Measurements from ENCODE around the gene SRGN. TPM values are rescaled to one million over a fixed set of nuclear protein-coding genes. Genes with fewer than 3 reads are reported as not detected.

Gene SRGN
- total RNA-seq, 1 experiment from 2014 or later, result 8.5 TPM

GRCh38 chr10:69047111-69047832 is 40.6 kb upstream of the SRGN start:
- Histone ChIP-seq H3K27ac (ENCODE audit: low read length) (no peak overlapping the region), H3K9me3 (ENCODE audit: control insufficient read depth, insufficient read depth, low read depth, low read length) (no peaks in the 10 kb centered on the region), H3K4me1 (ENCODE audit: control insufficient read depth, insufficient read depth, low read length) (no peaks in the 10 kb centered on the region), H3K4me3 (ENCODE audit: low read depth in 2 of 2, low read length in 2 of 2) (no peak overlapping the region), H3K36me3 (ENCODE audit: control insufficient read depth, insufficient read depth, low read length) (no peaks in the 10 kb centered on the region), H3K27me3 (ENCODE audit: control insufficient read depth, insufficient read depth, low read length) (no peaks in the 10 kb centered on the region)
- TF ChIP-seq REST (IDR thresholded peaks at IDR 0.05; ENCODE audit: insufficient read depth in 1 of 2, low read depth in 2 of 2, low read length in 1 of 2), result no peak
- no peak for TF ChIP-seq POLR2AphosphoS5 (IDR thresholded peaks at IDR 0.05; ENCODE audit: low read depth, low read length)
- no peak for TF ChIP-seq TCF7L2 (IDR thresholded peaks at IDR 0.05; ENCODE audit: low read depth, low read length)
- TF ChIP-seq, protein P1, sequence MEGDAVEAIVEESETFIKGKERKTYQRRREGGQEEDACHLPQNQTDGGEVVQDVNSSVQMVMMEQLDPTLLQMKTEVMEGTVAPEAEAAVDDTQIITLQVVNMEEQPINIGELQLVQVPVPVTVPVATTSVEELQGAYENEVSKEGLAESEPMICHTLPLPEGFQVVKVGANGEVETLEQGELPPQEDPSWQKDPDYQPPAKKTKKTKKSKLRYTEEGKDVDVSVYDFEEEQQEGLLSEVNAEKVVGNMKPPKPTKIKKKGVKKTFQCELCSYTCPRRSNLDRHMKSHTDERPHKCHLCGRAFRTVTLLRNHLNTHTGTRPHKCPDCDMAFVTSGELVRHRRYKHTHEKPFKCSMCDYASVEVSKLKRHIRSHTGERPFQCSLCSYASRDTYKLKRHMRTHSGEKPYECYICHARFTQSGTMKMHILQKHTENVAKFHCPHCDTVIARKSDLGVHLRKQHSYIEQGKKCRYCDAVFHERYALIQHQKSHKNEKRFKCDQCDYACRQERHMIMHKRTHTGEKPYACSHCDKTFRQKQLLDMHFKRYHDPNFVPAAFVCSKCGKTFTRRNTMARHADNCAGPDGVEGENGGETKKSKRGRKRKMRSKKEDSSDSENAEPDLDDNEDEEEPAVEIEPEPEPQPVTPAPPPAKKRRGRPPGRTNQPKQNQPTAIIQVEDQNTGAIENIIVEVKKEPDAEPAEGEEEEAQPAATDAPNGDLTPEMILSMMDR (IDR thresholded peaks at IDR 0.05), result no peak
- no peak for TF ChIP-seq SIN3A (IDR thresholded peaks at IDR 0.05; ENCODE audit: borderline replicate concordance, insufficient read depth, low read depth, low read length)
- ATAC-seq (no peak), DNase-seq (ENCODE audit: low read depth, low spot score) (no peak)
- CTCF ChIA-PET, result no interaction called here
- BruUV-seq (replicated peaks), result no TSS peak
- intact Hi-C loops (cut with micrococcal nuclease; ENCODE audit: unreplicated experiment), result no loop called here
- POLR2A ChIA-PET, result no interaction called here
- in situ Hi-C loops (cut with HindIII; ENCODE audit: low pct_unique_long_range_greater_than_20kb, low sequenced_read_pairs), result no loop called here

GRCh38 chr10:69048103-69048502 is 39.8 kb upstream of the SRGN start:
- Histone ChIP-seq H3K9me3 (ENCODE audit: control insufficient read depth, insufficient read depth, low read depth, low read length) (no peaks in the 10 kb centered on the region), H3K36me3 (ENCODE audit: control insufficient read depth, insufficient read depth, low read length) (no peaks in the 10 kb centered on the region), H3K4me1 (ENCODE audit: control insufficient read depth, insufficient read depth, low read length) (no peaks in the 10 kb centered on the region), H3K27ac (ENCODE audit: low read length) (no peak overlapping the region), H3K27me3 (ENCODE audit: control insufficient read depth, insufficient read depth, low read length) (no peaks in the 10 kb centered on the region), H3K4me3 (ENCODE audit: low read depth in 2 of 2, low read length in 2 of 2) (no peak overlapping the region)
- DNase-seq (ENCODE audit: low read depth, low spot score), result no peak
- in situ Hi-C loops (cut with HindIII; ENCODE audit: low pct_unique_long_range_greater_than_20kb, low sequenced_read_pairs), result no loop called here
- POLR2A ChIA-PET, result no interaction called here
- TF ChIP-seq REST (IDR thresholded peaks at IDR 0.05; ENCODE audit: insufficient read depth in 1 of 2, low read depth in 2 of 2, low read length in 1 of 2), result no peak
- TF ChIP-seq TCF7L2 (IDR thresholded peaks at IDR 0.05; ENCODE audit: low read depth, low read length), result no peak
- TF ChIP-seq, protein P1 (IDR thresholded peaks at IDR 0.05), result no peak
- no peak for TF ChIP-seq POLR2AphosphoS5 (IDR thresholded peaks at IDR 0.05; ENCODE audit: low read depth, low read length)
- no peak for TF ChIP-seq SIN3A (IDR thresholded peaks at IDR 0.05; ENCODE audit: borderline replicate concordance, insufficient read depth, low read depth, low read length)
- CTCF ChIA-PET, result no interaction called here
- no peak for ATAC-seq
- no TSS peak for BruUV-seq (replicated peaks)
- intact Hi-C loops (cut with micrococcal nuclease; ENCODE audit: unreplicated experiment), result no loop called here
